Measurements from ENCODE around the gene PLS1.

The PLS1 gene

GRCh38 chr3:142633073-142633472 lies 36.9 kb downstream of the PLS1 start:
- no peaks in the 10 kb centered on the region for H3K79me2 ChIP-seq (ENCODE audit: insufficient read depth, low read length)

GRCh38 chr3:142636050-142636449 lies 39.9 kb downstream of the PLS1 start:
- no peaks in the 10 kb centered on the region for H3K9me2 ChIP-seq (ENCODE audit: low read depth, low read length)
- no peak overlapping the region for H3K9ac ChIP-seq (ENCODE audit: low read length)
- TF ChIP-seq CTCF (IDR thresholded peaks at IDR 0.05; ENCODE audit: low read length) (no peak), EZH2 (IDR thresholded peaks at IDR 0.05; ENCODE audit: borderline replicate concordance, low read length) (no peak)
- H3K4me2 ChIP-seq (ENCODE audit: low read length), result no peak overlapping the region
- H3K36me3 ChIP-seq (ENCODE audit: insufficient read depth, low read length), result no peaks in the 10 kb centered on the region
- H3K27ac ChIP-seq (ENCODE audit: low read depth, low read length, poor library complexity, severe bottlenecking), result no peak overlapping the region
- no peaks in the 10 kb centered on the region for H4K20me1 ChIP-seq (ENCODE audit: insufficient read depth, low read length)
- no peak overlapping the region for H2AFZ ChIP-seq (ENCODE audit: low read length)
- no peaks in the 10 kb centered on the region for H3K79me2 ChIP-seq (ENCODE audit: insufficient read depth, low read length)
- no peak overlapping the region for H3K4me3 ChIP-seq (ENCODE audit: low read depth, low read length, poor library complexity, severe bottlenecking)
- no peaks in the 10 kb centered on the region for H3K4me1 ChIP-seq (ENCODE audit: insufficient read depth, low read length, severe bottlenecking)
- H3K9me3 ChIP-seq (ENCODE audit: low read length), result no peaks in the 10 kb centered on the region
- no peaks in the 10 kb centered on the region for H3K27me3 ChIP-seq (ENCODE audit: insufficient read depth, low read length)
- H3F3A ChIP-seq (ENCODE audit: insufficient read depth, low read length), result no peaks in the 10 kb centered on the region

More at GRCh38 chr3:142633073-142633472, 36.9 kb downstream of the PLS1 start:
- Histone ChIP-seq H3K4me2 (ENCODE audit: low read length) (no peak overlapping the region), H3K9me2 (ENCODE audit: low read depth, low read length) (no peaks in the 10 kb centered on the region), H3K9ac (ENCODE audit: low read length) (no peak overlapping the region), H3K27ac (ENCODE audit: low read depth, low read length, poor library complexity, severe bottlenecking) (no peak overlapping the region), H3K4me1 (ENCODE audit: insufficient read depth, low read length, severe bottlenecking) (no peaks in the 10 kb centered on the region), H3K36me3 (ENCODE audit: insufficient read depth, low read length) (no peaks in the 10 kb centered on the region), H2AFZ (ENCODE audit: low read length) (no peak overlapping the region), H3K4me3 (ENCODE audit: low read depth, low read length, poor library complexity, severe bottlenecking) (no peak overlapping the region), H3K9me3 (ENCODE audit: low read length) (no peaks in the 10 kb centered on the region), H3F3A (ENCODE audit: insufficient read depth, low read length) (no peaks in the 10 kb centered on the region), H4K20me1 (ENCODE audit: insufficient read depth, low read length) (no peaks in the 10 kb centered on the region), H3K27me3 (ENCODE audit: insufficient read depth, low read length) (no peaks in the 10 kb centered on the region)
- TF ChIP-seq EZH2 (IDR thresholded peaks at IDR 0.05; ENCODE audit: borderline replicate concordance, low read length), result no peak

- Histone ChIP-seq H4K20me1 (ENCODE audit: insufficient read depth, low read length) (no peaks in the 10 kb centered on the region), H3K4me1 (ENCODE audit: insufficient read depth, low read length, severe bottlenecking) (no peaks in the 10 kb centered on the region), H3K27me3 (ENCODE audit: insufficient read depth, low read length) (no peaks in the 10 kb centered on the region), H3K9me3 (ENCODE audit: low read length) (no peaks in the 10 kb centered on the region), H3K9ac (ENCODE audit: low read length) (no peak overlapping the region), H3K4me3 (ENCODE audit: low read depth, low read length, poor library complexity, severe bottlenecking) (no peak overlapping the region), H3K36me3 (ENCODE audit: insufficient read depth, low read length) (no peaks in the 10 kb centered on the region), H3K27ac (ENCODE audit: low read depth, low read length, poor library complexity, severe bottlenecking) (no peak overlapping the region), H3F3A (ENCODE audit: insufficient read depth, low read length) (no peaks in the 10 kb centered on the region), H3K79me2 (ENCODE audit: insufficient read depth, low read length) (no peaks in the 10 kb centered on the region), H2AFZ (ENCODE audit: low read length) (no peak overlapping the region), H3K9me2 (ENCODE audit: low read depth, low read length) (no peaks in the 10 kb centered on the region), H3K4me2 (ENCODE audit: low read length) (no peak overlapping the region)
- no peak for TF ChIP-seq EZH2 (IDR thresholded peaks at IDR 0.05; ENCODE audit: borderline replicate concordance, low read length)
Observed at GRCh38 chr3:142636664-142637063, 40.5 kb downstream of the PLS1 start.

- Histone ChIP-seq H3K9me3 (ENCODE audit: low read length) (no peaks in the 10 kb centered on the region), H4K20me1 (ENCODE audit: insufficient read depth, low read length) (no peaks in the 10 kb centered on the region), H3K4me3 (ENCODE audit: low read depth, low read length, poor library complexity, severe bottlenecking) (no peak overlapping the region), H3K79me2 (ENCODE audit: insufficient read depth, low read length) (no peaks in the 10 kb centered on the region), H3F3A (ENCODE audit: insufficient read depth, low read length) (no peaks in the 10 kb centered on the region), H3K27me3 (ENCODE audit: insufficient read depth, low read length) (no peaks in the 10 kb centered on the region), H3K9ac (ENCODE audit: low read length) (no peak overlapping the region), H2AFZ (ENCODE audit: low read length) (no peak overlapping the region), H3K27ac (ENCODE audit: low read depth, low read length, poor library complexity, severe bottlenecking) (no peak overlapping the region), H3K4me1 (ENCODE audit: insufficient read depth, low read length, severe bottlenecking) (no peaks in the 10 kb centered on the region), H3K9me2 (ENCODE audit: low read depth, low read length) (no peaks in the 10 kb centered on the region), H3K36me3 (ENCODE audit: insufficient read depth, low read length) (no peaks in the 10 kb centered on the region), H3K4me2 (ENCODE audit: low read length) (no peak overlapping the region)
- TF ChIP-seq EZH2 (IDR thresholded peaks at IDR 0.05; ENCODE audit: borderline replicate concordance, low read length) (no peak), CTCF (IDR thresholded peaks at IDR 0.05; ENCODE audit: low read length) (no peak)
Observed at GRCh38 chr3:142638291-142638690, 42.1 kb downstream of the PLS1 start.
